T-cell (primary cell): ENCODE results near the gene PLD4. TPM values are rescaled to one million over a fixed set of nuclear protein-coding genes. Genes with fewer than 3 reads are reported as not detected.
"Not testable (repeated sequence)": the region's sequence is repeated elsewhere in the genome, so short reads cannot be mapped to it uniquely, and the experiment has no call there.

ENCODE experiments used
- ATAC-seq, 4 experiments: fragments of 200-7000 bp in 3 of 4; fragments of 150-1000 bp in 1 of 4; cut with Tn5 transposase; replicated peaks in 1 of 4; 1 replicate in 3 of 4; 2 replicates in 1 of 4; pipeline ENCODE4 v1.10.0; 2021; ENCODE audit warnings: moderate library complexity in 3 of 4, mild to moderate bottlenecking in 2 of 4, moderate number of reproducible peaks in 1 of 4
- CTCF ChIA-PET, 2 donors: fragments of 300-600 bp; sonication (Branson Sonifier 250); formaldehyde crosslinking; loops; one replicate each; lab custom pipeline; 2022; ENCODE audit warnings: antibody characterized with exemption in 2 of 2; lab: Charles Lee
- POLR2A ChIA-PET, 2 donors: fragments of 300-600 bp; sonication (Branson Sonifier 250); formaldehyde crosslinking; loops; one replicate each; lab custom pipeline; 2022; ENCODE audit warnings: antibody characterized with exemption in 2 of 2; lab: Charles Lee
- DNase-seq, 35 experiments: peaks; one replicate each; pipeline versions ENCODE4 v3.0.0 to v3.0.0-alpha.2; 2013 to 2023
- H3K27ac ChIP-seq: one replicate; pipeline ENCODE4 v1.5.1; 2013; ENCODE audit warnings: low read length
- H3K27me3 ChIP-seq, 2 experiments: replicated peaks in 1 of 2; 1 replicate in 1 of 2; 2 replicates in 1 of 2; pipeline versions ENCODE4 v1.6.1 to v1.7.0; 2013; ENCODE audit warnings: low read length in 1 of 2, mixed read lengths in 1 of 2; ENCODE audit not compliant: control insufficient read depth in 2 of 2, insufficient read depth in 2 of 2; ENCODE audit errors: extremely low read depth in 1 of 2
- H3K36me3 ChIP-seq, 2 donors: 1 replicate in 1 of 2; 2 replicates in 1 of 2; pipeline versions ENCODE4 v1.6.1 to v1.7.0; 2013; ENCODE audit warnings: low read length in 1 of 2; ENCODE audit not compliant: control insufficient read depth in 2 of 2, insufficient read depth in 1 of 2; ENCODE audit errors: extremely low read depth in 1 of 2
- H3K4me1 ChIP-seq, 2 experiments: 1 replicate in 1 of 2; 2 replicates in 1 of 2; pipeline versions ENCODE4 v1.6.1 to v1.7.0; 2013; ENCODE audit warnings: low read length in 2 of 2, mixed read lengths in 1 of 2; ENCODE audit not compliant: insufficient read depth in 2 of 2, control insufficient read depth in 1 of 2; ENCODE audit errors: extremely low read depth in 1 of 2
- H3K4me3 ChIP-seq, 2 donors: 1 replicate in 1 of 2; 2 replicates in 1 of 2; pipeline versions ENCODE4 v1.5.1 to v1.7.0; 2013; ENCODE audit warnings: mild to moderate bottlenecking in 2 of 2, low read length in 1 of 2, moderate library complexity in 1 of 2; ENCODE audit not compliant: control insufficient read depth in 1 of 2; ENCODE audit errors: extremely low read depth in 1 of 2
- H3K9me3 ChIP-seq: 2 replicates; pipeline ENCODE4 v1.7.0; 2013
- H3K27ac Mint-ChIP-seq, 2 donors: one replicate each; pipeline ENCODE4 v1.8.0; 2020 to 2021; ENCODE audit warnings: mild to moderate bottlenecking in 2 of 2, mixed read lengths in 2 of 2
- H3K27me3 Mint-ChIP-seq, 2 donors: one replicate each; pipeline ENCODE4 v1.8.0; 2021 to 2022; ENCODE audit warnings: mixed read lengths in 2 of 2
- H3K36me3 Mint-ChIP-seq: one replicate; pipeline ENCODE4 v1.8.0; 2021; ENCODE audit warnings: mixed read lengths
- H3K4me1 Mint-ChIP-seq, 3 donors: one replicate each; pipeline ENCODE4 v1.8.0; 2020 to 2022; ENCODE audit warnings: mixed read lengths in 3 of 3, mild to moderate bottlenecking in 1 of 3
- H3K4me3 Mint-ChIP-seq, 3 donors: one replicate each; pipeline ENCODE4 v1.8.0; 2020 to 2022; ENCODE audit warnings: mild to moderate bottlenecking in 3 of 3, mixed read lengths in 3 of 3, moderate library complexity in 3 of 3
- H3K9me3 Mint-ChIP-seq, 3 donors: one replicate each; pipeline ENCODE4 v1.8.0; 2020 to 2022; ENCODE audit warnings: mixed read lengths in 3 of 3
- WGBS: methylation state at CpG from one replicate; pipeline ENCODE4 v1.1.5; 2013; ENCODE audit warnings: missing lambda C conversion rate; ENCODE audit not compliant: insufficient coverage; 5-methylcytosine and 5-hydroxymethylcytosine counted together
- total RNA-seq, 35 experiments: library from RNA in 6 of 35; stranded (reverse) in 6 of 35; fragments of 120-200 nt in 1 of 35; gene quantifications; one replicate each; pipeline versions ENCODE4 v1.2.1 to v1.2.4 and lab custom pipeline; 2013 to 2026

Gene PLD4
- total RNA-seq, 5 donors from 2014 or later (not counting 1 experiment from before 2014, with no cell fraction given) = 0.65 to 4.9 (median 3.9) TPM

GRCh38 chr14:104945266-104945665 is 20.6 kb downstream of the PLD4 start:
- ATAC-seq, H3K9me3 Mint-ChIP-seq, H3K4me3 ChIP-seq, H3K4me1 ChIP-seq, H3K36me3 ChIP-seq, H3K4me3 Mint-ChIP-seq, H3K27ac ChIP-seq, POLR2A ChIA-PET, H3K27ac Mint-ChIP-seq, H3K9me3 ChIP-seq, H3K4me1 Mint-ChIP-seq, H3K36me3 Mint-ChIP-seq, CTCF ChIA-PET, H3K27me3 Mint-ChIP-seq, DNase-seq: not testable (repeated sequence)
- H3K27me3 ChIP-seq = peaks cover 0 to 20% of the 10 kb centered on the region in 2 experiments
- WGBS = 89% methylated on average over 18 of the region's 20 CpGs

DNA sequence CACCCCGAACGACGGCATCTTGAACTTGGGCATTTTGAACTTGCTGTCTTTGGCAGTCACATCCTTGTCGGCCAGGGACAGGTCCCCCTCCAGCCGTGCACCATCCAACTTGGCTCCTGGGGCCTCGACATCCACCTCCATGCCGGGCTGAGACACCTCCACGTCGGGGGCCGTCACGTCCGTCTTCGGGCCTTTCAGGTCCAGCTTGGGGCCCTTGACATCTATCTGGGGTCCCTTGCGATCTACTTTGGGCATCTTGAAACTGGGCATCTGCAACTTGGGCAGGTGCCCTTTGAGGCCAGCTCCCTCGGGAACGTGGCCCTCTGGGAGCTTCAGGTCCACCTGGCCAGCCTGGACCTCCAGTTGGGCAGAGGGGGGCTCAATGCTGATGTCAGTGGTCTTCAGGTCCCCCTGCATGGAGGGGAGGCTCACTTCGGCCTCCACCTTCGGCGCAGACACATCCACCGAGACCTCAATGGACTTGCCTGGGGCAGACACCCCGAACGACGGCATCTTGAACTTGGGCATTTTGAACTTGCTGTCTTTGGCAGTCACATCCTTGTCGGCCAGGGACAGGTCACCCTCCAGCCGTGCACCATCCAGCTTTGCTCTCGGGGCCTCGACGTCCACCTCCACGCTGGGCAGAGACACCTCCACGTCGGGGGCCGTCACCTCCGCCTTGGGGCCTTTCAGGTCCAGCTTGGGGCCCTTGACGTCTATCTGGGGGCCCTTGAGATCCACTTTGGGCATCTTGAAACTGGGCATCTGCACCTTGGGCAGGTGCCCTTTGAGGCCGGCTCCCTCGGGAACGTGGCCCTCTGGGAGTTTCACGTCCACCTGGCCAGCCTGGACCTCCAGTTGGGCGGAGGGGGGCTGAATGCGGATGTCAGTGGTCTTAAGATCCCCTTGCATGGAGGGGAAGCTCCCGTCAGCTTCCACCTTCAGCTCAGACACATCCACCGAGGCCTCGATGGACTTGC is 21.6 kb downstream of the PLD4 start:
- H3K4me3 Mint-ChIP-seq, H3K36me3 Mint-ChIP-seq, H3K27ac Mint-ChIP-seq, H3K9me3 Mint-ChIP-seq, H3K9me3 ChIP-seq, H3K4me1 ChIP-seq, H3K36me3 ChIP-seq, H3K27me3 Mint-ChIP-seq, ATAC-seq, H3K27ac ChIP-seq, H3K4me3 ChIP-seq, DNase-seq, POLR2A ChIA-PET, H3K4me1 Mint-ChIP-seq, CTCF ChIA-PET: not testable (repeated sequence)
- peaks cover 0 to 14% of the 10 kb centered on the region in 2 experiments for H3K27me3 ChIP-seq
- WGBS = 88% methylated on average over 18 of the region's 43 CpGs

GRCh38 chr14:104947201-104947600 is 22.5 kb downstream of the PLD4 start:
- H3K27ac Mint-ChIP-seq, ATAC-seq, POLR2A ChIA-PET, CTCF ChIA-PET, H3K27me3 Mint-ChIP-seq, H3K27me3 ChIP-seq, H3K9me3 ChIP-seq, H3K9me3 Mint-ChIP-seq, H3K27ac ChIP-seq, H3K36me3 Mint-ChIP-seq, H3K4me1 ChIP-seq, H3K36me3 ChIP-seq, H3K4me3 Mint-ChIP-seq, DNase-seq, H3K4me1 Mint-ChIP-seq, H3K4me3 ChIP-seq: not testable (repeated sequence)
- whole genome bisulfite sequencing = 93% methylated on average over 9 of the region's 13 CpGs

DNA sequence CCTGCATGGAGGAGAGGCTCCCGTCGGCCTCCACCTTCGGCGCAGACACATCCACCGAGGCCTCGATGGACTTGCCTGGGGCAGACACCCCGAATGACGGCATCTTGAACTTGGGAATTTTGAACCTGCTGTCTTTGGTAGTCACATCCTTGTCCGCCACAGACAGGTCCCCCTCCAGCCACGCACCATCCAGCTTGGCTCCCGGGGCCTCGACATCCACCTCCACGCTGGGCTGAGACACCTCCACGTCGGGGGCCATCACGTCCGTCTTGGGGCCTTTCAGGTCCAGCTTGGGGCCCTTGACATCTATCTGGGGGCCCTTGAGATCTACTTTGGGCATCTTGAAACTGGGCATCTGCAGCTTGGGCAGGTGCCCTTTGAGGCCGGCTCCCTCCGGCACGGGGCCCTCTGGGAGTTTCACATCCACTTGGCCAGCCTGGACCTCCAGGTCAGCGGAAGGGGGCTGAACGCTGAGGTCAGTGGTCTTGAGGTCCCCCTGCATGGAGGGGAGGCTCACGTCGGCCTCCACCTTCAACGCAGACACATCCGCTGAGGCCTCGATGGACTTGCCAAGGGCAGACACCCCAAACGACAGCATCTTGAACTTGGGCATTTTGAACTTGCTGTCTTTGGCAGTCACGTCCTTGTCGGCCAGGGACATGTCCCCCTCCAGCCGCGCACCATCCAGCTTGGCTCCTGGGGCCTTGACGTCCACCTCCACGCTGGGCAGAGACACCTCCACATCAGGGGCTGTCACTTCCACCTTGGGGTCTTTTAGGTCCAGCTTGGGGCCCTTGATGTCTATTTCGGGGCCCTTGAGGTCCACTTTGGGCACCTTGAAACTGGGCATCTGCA is 23.4 kb downstream of the PLD4 start:
- POLR2A ChIA-PET, H3K4me3 ChIP-seq, H3K4me3 Mint-ChIP-seq, H3K27me3 ChIP-seq, ATAC-seq, H3K4me1 Mint-ChIP-seq, H3K27me3 Mint-ChIP-seq, H3K9me3 ChIP-seq, H3K36me3 ChIP-seq, H3K27ac ChIP-seq, H3K27ac Mint-ChIP-seq, H3K36me3 Mint-ChIP-seq, CTCF ChIA-PET, H3K9me3 Mint-ChIP-seq, DNase-seq, H3K4me1 ChIP-seq: not testable (repeated sequence)
- WGBS = 84% methylated on average over 29 of the region's 35 CpGs

GRCh38 chr14:104948736-104949031 is 24.0 kb downstream of the PLD4 start:
- Histone ChIP-seq H3K27me3 (peaks cover 0 to 6% of the 10 kb centered on the region in 2 experiments), H3K36me3 (no peaks in the 10 kb centered on the region), H3K27ac (no peak overlapping the region), H3K9me3 (no peaks in the 10 kb centered on the region), H3K4me3 (no peak overlapping the region), H3K4me1 (no peaks in the 10 kb centered on the region)
- Mint-ChIP-seq H3K4me3 (no peak overlapping the region), H3K27ac (no peak overlapping the region), H3K27me3 (peaks cover 4 to 6% of the 10 kb centered on the region in 2 donors), H3K4me1 (no peaks in the 10 kb centered on the region), H3K36me3 (no peaks in the 10 kb centered on the region), H3K9me3 (no peaks in the 10 kb centered on the region)
- DNase-seq (no peak), ATAC-seq (no peak)
- WGBS = 92% methylated on average over 11 of the region's 11 CpGs
- CTCF ChIA-PET = no interaction called here
- POLR2A ChIA-PET = no interaction called here

DNA sequence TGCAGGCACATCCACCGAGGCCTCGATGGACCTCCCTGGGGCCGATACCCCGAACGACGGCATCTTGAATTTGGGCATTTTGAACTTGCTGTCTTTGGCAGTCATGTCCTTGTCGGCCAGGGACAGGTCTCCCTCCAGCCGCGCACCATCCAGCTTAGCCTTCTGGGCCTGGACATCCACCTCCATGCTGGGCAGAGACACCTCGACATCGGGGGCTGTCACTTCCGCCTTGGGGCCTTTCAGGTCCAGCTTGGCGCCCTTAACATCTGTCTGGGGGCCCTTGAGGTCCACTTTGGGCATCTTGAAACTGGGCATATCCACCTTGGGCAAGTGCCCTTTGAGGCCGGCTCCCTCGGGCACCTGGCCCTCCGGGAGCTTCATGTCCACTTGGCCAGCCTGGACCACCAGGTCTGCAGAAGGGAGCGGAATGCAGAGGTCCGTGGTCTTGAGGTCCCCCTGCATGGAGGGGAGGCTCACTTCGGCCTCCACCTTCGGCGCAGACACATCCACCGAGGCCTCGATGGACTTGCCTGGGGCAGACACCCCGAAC is 24.8 kb downstream of the PLD4 start:
- POLR2A ChIA-PET, H3K27ac ChIP-seq, H3K4me3 ChIP-seq, DNase-seq, ATAC-seq, H3K4me1 Mint-ChIP-seq, H3K27me3 Mint-ChIP-seq, H3K4me1 ChIP-seq, H3K36me3 ChIP-seq, H3K9me3 Mint-ChIP-seq, CTCF ChIA-PET, H3K27ac Mint-ChIP-seq, H3K4me3 Mint-ChIP-seq, H3K9me3 ChIP-seq, H3K36me3 Mint-ChIP-seq: not testable (repeated sequence)
- peaks cover 0 to 14% of the 10 kb centered on the region in 2 experiments for H3K27me3 ChIP-seq
- 88% methylated on average over 16 of the region's 24 CpGs for WGBS
